ENCODE measurements around the gene ADM2.

DNA sequence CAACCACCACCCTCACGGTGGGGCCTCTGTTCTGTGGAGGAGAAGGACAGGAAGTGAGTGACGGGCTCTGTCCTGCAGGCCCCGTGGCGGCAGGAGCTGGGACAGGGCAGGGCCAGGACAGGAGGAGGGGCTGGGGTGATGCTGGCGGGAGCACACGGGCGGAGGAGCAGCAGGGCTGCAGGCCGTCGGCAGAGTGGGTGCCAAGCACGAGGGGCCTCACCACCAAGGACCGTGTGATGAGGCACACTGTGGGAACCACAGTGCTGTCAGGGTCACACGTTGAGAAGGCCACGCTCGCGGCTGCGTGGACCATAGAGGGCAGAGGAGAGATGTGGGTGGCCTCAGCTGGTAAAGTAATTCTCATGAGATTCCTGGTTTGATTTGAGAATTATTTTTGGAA lies 35.5 kb downstream of the ADM2 start:
- TF ChIP-seq, protein P1, sequence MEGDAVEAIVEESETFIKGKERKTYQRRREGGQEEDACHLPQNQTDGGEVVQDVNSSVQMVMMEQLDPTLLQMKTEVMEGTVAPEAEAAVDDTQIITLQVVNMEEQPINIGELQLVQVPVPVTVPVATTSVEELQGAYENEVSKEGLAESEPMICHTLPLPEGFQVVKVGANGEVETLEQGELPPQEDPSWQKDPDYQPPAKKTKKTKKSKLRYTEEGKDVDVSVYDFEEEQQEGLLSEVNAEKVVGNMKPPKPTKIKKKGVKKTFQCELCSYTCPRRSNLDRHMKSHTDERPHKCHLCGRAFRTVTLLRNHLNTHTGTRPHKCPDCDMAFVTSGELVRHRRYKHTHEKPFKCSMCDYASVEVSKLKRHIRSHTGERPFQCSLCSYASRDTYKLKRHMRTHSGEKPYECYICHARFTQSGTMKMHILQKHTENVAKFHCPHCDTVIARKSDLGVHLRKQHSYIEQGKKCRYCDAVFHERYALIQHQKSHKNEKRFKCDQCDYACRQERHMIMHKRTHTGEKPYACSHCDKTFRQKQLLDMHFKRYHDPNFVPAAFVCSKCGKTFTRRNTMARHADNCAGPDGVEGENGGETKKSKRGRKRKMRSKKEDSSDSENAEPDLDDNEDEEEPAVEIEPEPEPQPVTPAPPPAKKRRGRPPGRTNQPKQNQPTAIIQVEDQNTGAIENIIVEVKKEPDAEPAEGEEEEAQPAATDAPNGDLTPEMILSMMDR (IDR thresholded peaks at IDR 0.05), result no peak
- no peak for TF ChIP-seq POLR2A (IDR thresholded peaks at IDR 0.05)
- no peak for TF ChIP-seq EP300 (IDR thresholded peaks at IDR 0.05)
